NCI-H1930 (cell line): ENCODE measurements around the gene OR10V1.
A peak's percentile ranks its signal among the peaks of the same experiment; 100 is the strongest.

Experiments
- DNase-seq, 2 experiments: peaks; one replicate each; lab custom pipeline; 2025; lab: John Stamatoyannopoulos, UW

OR10V1 gene

GRCh38 chr11:59668950-59669610, 44.6 kb downstream of the OR10V1 start, which contains the start of gene PATL1:
TSS of gene PATL1 (minus strand) at chr11:59669037. CDS start at chr11:59668895, 142 bp downstream.
- DNase-seq, result peak; percentile 95 to 96

GRCh38 chr11:59668188-59668949, 45.3 kb downstream of the OR10V1 start:
- no peak for DNase-seq

- no peak for DNase-seq
These were observed 45.8 kb downstream of the OR10V1 start for GRCh38 chr11:59667812-59668187.

- DNase-seq, result no peak
These were observed 46.7 kb downstream of the OR10V1 start for GRCh38 chr11:59666969-59667368.
